ENCODE data around the gene AOPEP.

AOPEP gene

DNA sequence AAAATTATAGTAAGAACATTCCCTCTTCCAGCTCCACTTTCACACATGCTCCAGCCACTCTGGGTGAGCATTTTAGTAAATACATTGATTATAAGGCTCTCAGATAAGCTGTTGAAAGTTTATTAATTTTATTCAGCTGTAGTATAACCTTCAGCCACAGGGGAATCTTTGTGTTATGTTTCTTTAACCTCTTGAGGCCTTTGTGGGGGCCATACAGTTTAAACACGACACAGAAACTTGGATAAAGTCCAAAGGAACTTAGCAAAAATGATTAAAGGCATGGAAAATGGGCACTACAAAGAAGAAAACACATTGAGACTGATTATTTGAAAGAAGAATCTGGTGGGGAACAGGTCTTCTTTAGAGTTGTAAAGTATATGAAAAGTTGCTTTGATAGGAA, 70.2 kb downstream of the AOPEP start:
- DNase-seq = no peak

DNA sequence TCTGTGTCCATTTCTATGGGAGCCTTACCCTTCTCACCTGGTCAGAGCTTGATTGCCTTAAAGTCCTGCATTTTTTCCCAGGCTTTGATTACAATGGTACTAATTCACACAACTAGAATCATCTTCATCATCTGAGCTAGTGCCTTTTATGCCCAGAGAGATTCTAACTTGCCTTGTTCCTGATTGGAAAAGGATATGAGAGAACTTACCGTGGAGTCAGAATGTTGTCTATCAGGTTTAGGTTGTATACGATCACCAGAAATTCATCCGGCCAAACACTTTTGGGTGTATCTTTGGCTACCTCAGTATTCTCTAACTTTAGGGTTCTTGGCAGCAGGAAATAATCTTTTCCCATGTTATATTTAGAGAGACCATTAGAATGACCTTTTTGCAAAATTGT, 71.7 kb downstream of the AOPEP start:
- DNase-seq = no peak

GRCh38 chr9:94798708-94799107, 72.2 kb downstream of the AOPEP start:
- DNase-seq = no peak

DNA sequence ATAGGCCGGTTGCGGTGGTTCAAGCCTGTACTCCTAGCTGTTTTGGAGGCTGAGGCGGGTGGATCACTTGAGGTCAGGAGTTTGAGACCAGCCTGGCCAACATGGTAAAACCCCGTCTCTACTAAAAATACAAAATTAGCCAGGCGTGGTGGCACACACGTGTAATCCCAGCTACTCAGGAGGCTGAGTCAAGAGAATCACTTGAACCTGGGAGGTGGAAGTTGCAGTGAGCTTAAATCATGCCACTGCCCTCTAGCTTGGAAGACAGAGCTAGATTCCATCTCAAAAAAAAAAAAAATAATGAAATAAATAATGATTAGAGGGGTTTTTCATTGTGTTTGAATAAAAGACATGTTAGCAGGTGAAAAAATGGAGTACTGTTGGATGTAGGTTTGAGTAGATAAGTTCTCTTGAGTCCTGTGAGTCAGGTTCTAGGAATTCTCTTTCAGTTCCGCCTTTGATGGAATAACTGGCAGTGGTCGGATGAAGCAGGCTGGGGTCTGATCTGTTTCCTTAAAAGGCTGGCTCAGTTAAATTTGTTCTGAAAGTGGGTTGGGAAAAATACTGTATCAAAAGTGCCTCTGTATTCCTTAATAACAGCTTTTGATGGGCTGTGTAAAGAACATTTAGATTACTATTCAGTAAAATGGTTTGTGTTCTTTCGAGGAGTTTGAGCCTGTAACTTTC, 73.2 kb downstream of the AOPEP start:
- no peak for DNase-seq

DNA sequence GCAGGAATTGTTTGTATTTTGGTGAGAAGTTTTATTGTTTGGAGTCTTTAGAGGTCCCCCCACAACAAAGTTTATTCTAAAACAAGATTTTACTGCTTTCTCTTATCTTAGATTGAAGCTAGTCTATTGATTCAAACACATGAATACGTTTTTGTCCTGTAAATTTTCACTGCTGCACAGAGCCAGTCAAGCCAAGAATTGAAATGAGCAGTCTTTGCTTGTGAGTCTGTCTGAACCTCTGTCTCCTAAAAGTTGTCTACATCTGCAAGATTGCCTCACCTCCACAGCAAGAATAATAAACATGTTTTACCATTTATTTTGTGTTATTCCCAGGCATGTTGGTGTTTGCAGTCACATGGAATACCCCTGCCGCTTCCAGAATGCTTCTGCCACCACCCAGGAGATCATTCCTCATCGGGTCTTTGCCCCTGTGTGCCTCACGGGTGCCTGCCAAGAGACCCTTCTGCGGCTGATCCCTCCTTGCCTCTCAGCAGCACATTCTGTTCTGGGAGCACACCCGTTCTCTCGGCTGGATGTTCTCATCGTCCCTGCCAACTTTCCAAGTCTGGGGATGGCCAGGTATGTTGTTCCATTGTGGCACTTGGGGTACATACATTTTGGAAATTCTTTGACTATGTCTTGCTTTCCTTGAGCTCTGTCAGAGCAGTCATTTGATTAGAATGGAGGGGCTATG, 74.1 kb downstream of the AOPEP start:
- DNase-seq = no peak

DNA sequence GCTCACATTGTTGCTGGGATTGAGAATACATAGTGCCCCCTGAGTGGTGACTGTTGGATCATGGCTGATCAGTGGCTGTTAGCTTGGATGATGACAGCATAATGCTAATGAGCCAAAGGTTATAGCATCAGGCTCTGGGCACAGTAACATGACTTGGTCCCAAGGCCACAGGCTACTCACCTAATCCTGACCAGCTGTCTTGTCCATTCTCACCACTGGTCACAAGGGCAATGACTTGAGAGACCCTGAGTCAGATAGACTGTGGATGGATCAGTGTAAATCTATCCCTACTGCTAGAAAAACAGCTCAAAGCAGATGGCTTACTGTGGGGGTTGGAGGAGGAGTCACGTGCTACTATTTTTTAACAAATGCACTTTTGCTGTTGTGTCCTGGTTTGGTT, 74.7 kb downstream of the AOPEP start:
- DNase-seq = no peak

GRCh38 chr9:94801681-94802080, 75.2 kb downstream of the AOPEP start:
- no peak for DNase-seq

DNA sequence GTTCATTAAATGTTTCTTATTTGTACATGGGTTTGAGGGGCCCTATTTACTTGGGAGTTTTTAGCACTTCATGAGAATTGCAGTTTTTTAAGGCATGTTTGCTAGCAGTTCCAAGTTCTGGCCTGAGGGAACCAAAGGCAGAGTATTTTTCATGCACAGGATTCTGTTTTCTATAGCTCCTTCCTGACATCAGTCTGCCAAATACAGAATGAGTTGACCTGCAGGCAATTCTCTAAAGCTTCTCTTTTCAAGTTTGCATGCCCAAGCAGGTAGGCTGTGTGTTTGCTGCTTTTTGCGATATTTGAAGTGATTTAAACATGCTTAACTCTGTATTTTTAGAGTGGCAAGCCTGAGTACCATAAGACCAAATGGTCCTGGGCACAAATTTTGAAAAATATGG, 75.8 kb downstream of the AOPEP start:
- DNase-seq = no peak

GRCh38 chr9:94802793-94803192, 76.3 kb downstream of the AOPEP start:
- no peak for DNase-seq

GRCh38 chr9:94804316-94804715, 77.8 kb downstream of the AOPEP start:
- no peak for DNase-seq

DNA sequence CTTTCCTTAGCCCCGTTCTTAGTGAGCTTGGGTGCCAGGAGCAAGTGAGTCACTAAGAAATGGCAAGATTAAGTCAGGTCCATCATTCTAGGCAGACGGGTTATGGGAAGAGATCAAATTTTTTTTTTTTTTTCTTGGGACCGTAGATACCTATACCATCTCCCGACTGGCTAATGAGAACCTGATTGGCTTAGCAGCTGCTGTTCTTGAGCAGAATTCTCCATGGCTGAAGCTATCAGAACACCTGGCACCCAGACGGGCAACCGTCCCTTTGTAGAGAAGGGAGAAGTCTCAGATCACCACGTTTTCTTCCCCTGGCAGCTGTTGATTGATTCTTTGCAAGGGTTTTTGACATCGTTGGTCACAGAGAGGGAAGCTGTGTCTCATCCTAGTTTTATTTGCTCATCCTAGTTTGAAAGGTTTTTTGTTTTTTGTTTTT, 78.6 kb downstream of the AOPEP start:
- DNase-seq = no peak

DNA sequence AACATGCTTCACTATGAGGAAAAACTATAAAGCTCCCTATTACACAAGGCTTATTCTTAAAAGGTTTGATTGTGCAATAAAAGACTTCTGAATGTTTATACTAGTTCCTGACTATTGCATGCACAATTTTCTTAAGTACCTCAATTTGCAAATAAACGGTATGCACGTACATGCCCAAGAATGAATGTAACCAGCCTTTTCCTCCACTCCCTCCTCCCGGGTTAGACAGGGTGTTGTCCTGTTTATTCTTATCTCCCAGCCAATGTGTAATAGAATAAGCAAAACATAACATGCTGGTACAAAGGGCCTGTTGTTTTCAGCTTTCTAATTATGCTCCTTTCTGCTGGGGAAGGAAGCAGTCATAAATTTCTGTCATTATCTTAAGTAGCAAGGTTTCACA, 79.1 kb downstream of the AOPEP start:
- DNase-seq = no peak

DNA sequence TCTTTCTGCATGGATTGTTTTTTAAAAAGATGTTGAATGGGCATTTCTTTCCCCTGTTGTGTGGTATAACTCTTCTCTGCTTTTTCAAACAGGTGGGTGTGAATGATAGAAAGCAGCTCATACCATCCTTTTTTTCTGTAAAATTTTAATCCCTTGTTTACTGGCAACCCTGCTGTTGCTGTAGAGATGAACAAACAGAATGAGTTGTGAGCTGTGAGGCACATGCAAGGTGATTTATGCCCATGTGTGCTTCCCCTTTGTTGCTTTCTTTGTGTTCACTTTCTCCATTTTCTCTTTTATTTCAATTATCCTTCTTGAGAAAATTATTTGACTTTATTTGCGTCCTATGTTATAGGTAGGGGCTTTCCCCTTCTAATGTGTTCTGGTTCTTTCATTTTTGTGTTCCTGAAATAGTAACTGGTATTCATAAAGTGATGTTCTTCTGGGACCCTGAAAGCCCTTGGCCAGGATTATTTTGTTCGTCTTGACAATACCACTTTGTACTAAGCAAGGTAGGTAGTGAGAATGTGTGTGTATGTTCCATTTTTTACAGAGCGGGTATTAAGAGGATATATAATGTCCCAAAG, 79.9 kb downstream of the AOPEP start:
- DNase-seq = no peak

GRCh38 chr9:94807556-94807955, 81.1 kb downstream of the AOPEP start:
- DNase-seq = no peak

DNA sequence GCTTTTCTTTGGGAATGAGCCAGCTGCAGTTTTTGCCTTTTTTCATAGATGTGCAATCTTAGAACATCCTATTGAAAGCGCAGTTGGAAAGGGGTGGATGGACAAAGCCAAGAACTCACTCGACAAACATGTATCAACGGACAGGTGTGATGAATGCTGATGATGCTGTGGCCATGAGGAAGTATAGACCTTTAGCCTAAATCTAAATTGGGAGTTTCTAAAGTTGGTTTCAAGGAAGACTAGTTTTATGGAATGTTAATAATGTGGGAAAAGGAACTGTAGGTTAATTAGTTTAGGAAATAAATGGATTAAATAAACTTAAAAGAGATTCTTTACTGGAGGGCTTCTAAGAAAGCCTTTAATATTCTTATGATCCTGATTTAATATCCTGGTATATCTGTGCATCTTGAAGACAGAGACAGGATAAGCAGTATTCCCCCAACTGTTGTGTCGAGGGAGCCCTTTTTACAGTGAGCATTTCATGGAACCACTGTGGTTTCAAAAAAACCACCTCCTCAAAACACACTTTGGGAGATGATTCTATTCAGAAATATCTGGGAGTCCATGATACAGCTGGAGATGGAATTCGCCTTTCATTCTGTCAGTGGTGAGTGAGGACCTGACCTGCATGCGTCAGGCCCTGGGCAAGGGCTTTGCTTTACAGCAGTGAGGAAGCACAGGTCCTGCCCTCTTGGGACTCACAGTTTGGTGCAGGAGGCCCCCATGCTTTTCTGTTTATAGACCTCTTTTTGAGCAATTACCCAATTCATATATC, 82.6 kb downstream of the AOPEP start:
- DNase-seq = no peak

- DNase-seq = no peak
Measured at GRCh38 chr9:94809778-94810177, 83.3 kb downstream of the AOPEP start.

DNA sequence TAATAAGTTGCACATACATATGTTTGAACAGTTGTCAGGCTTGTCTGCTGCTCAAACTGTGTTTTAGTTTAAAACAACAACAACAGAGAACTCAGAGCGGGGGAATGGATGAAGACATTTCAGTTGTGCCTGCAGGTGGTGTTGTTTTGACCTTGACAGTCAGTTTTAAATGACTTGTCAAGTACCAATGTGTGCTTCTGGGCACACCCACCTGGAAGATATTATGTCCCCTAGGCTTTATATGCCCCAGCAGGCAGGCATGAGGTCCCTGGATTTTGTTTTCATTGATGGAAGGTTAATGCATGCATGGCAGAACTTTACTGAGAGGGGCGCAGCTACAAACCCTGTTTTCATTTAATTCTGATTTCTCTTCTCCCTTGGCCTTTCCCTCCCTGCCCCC, 84.6 kb downstream of the AOPEP start:
- no peak for DNase-seq

DNA sequence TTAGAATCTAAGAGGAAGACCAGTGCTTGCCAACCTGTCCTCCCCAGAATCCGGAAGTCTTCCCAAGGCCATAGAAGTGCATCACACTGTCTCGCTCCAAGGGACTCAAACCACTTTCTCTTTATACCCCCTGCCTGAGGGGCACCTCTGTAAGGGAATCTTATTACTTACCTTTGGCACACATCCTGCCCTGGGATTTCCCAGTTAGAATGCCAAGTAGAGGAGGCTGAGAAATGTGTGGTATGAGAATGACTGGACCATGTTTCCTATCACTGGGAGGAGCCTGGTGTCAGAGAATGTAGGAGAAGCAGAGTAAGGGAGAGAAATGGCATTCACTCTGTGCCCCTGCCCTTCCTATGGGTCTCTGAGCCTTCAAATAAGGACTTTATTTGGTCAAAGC, 85.8 kb downstream of the AOPEP start:
- DNase-seq = no peak

- DNase-seq = no peak
Measured at GRCh38 chr9:94813379-94813778, 86.9 kb downstream of the AOPEP start.

- DNase-seq = no peak
Measured at GRCh38 chr9:94817291-94818177, 91.0 kb downstream of the AOPEP start.

DNA sequence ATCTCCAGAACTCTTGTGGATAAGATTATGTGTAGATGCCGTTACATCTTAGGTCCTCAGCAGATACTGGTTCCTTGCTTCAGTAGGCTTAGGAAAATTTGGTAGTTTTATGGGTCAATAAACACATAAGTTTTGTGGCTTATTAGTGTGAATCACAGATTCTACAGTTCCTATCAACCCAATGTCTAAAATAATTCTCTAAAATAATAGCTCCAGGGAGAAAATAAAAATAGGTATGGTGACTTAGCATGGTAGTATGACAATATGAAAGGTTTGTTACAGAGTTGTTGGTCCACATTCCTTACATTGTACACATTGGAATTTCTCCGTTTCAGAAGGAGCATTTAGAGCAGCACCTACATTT, 91.7 kb downstream of the AOPEP start:
- no peak for DNase-seq

DNA sequence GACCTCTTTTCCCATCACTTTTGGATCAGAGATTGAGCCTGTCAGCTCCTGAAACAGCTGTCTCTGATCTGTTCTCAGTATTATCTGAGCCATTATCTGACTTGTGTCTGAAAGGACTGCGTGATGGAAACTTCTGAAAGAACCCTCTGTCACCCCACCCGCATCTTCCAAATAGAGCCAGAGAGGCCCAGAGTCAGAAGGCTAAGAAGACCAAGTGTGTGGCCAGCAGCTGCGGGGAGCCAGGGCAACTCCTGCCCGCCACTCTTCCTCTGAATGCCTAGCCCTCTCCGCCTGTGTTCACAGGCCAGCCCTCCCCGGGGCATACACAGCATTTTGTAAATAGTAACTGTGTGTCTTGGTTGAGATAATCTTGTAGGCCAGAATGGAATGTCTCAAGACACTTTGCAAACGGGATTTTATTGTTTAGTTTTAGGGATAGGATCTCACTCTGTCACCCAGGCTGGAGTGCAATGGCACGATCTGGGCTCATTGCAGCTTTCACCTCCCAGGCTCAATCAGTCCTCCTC, 92.7 kb downstream of the AOPEP start:
- DNase-seq = no peak

Data from GDM1 (cell line).